GM12891 (cell line): Measurements from ENCODE around the gene AJAP1.

Experiments used
- POLR2A ChIP-seq: IDR thresholded peaks from 2 replicates; pipeline ENCODE4 v1.6.1; 2011; ENCODE audit warnings: low read depth, low read length, control low read depth
- POLR2AphosphoS5 ChIP-seq: IDR thresholded peaks from 2 replicates; pipeline ENCODE4 v1.6.1; 2011; ENCODE audit warnings: low read depth, low read length, control low read depth
- POU2F2 ChIP-seq: IDR thresholded peaks from 2 replicates; pipeline ENCODE4 v1.6.1; 2011; ENCODE audit warnings: low read depth, mild to moderate bottlenecking, control low read depth, low read length, moderate library complexity
- TAF1 ChIP-seq: IDR thresholded peaks from 2 replicates; pipeline ENCODE4 v1.6.1; 2011; ENCODE audit warnings: low read depth, low read length, control low read depth

GRCh38 chr1:4710592-4711415, 56.4 kb downstream of the AJAP1 start:
- no peak for TF ChIP-seq POLR2A
- no peak for TF ChIP-seq TAF1
- no peak for TF ChIP-seq POLR2AphosphoS5
- no peak for TF ChIP-seq POU2F2
